Measurements from ENCODE around the gene OR2B2.
"Not testable (repeated sequence)": the region's sequence is repeated elsewhere in the genome, so short reads cannot be mapped to it uniquely, and the experiment has no call there.

Gene OR2B2

GRCh38 chr6:27911956-27912446 is at the start of gene OR2B2:
TSS of gene OR2B2 (minus strand) at chr6:27912396. CDS start at chr6:27912319, 77 bp downstream.
- ChIA-PET CTCF (no interaction called here), POLR2A (interaction anchor here (1.6 to 1.8 kb wide), 2 partner anchors 19 kb away, joined by 5 read pairs; a partner anchor contains a TSS)
- DNase-seq (ENCODE audit: extremely low spot score), result no peak
- TF ChIP-seq FOXM1 (IDR thresholded peaks at IDR 0.05; ENCODE audit: borderline replicate concordance) (no peak), ELF4 (IDR thresholded peaks at IDR 0.05) (no peak), SP1 (IDR thresholded peaks at IDR 0.05) (no peak), CTBP1 (IDR thresholded peaks at IDR 0.05; ENCODE audit: borderline replicate concordance) (no peak), BHLHE40 (IDR thresholded peaks at IDR 0.05; ENCODE audit: borderline replicate concordance) (no peak)

- DNase-seq (ENCODE audit: extremely low spot score), result no peak
- POLR2A ChIA-PET, result no interaction called here
- CTCF ChIA-PET, result no interaction called here
- TF ChIP-seq LEF1 (IDR thresholded peaks at IDR 0.05; ENCODE audit: borderline replicate concordance), result no peak
Observed at GRCh38 chr6:27957516-27957915, 45.3 kb upstream of the OR2B2 start.

GRCh38 chr6:27956941-27957340 is 44.7 kb upstream of the OR2B2 start, which contains the start of gene OR2B6:
TSS of gene OR2B6 (plus strand) at chr6:27957241. CDS start at chr6:27957241, 0 bp downstream.
- DNase-seq (ENCODE audit: extremely low spot score), result no peak

GRCh38 chr6:27951040-27951439 is 38.8 kb upstream of the OR2B2 start:
- TF ChIP-seq L3MBTL2 (conservative IDR thresholded peaks at IDR 0.05) (no peak), LEF1 (IDR thresholded peaks at IDR 0.05; ENCODE audit: borderline replicate concordance) (no peak), FOXK2 (IDR thresholded peaks at IDR 0.05) (no peak), ELF4 (IDR thresholded peaks at IDR 0.05) (no peak), ARNT (IDR thresholded peaks at IDR 0.05) (no peak), BHLHE40 (IDR thresholded peaks at IDR 0.05; ENCODE audit: borderline replicate concordance) (no peak), NFRKB (IDR thresholded peaks at IDR 0.05) (no peak), FOXA1 (IDR thresholded peaks at IDR 0.05) (no peak), HDGF (IDR thresholded peaks at IDR 0.05; ENCODE audit: borderline replicate concordance) (no peak), SP1 (IDR thresholded peaks at IDR 0.05) (no peak), FOXM1 (IDR thresholded peaks at IDR 0.05; ENCODE audit: borderline replicate concordance) (no peak), TARDBP (IDR thresholded peaks at IDR 0.05) (no peak), SUZ12 (IDR thresholded peaks at IDR 0.05) (no peak), ZNF384 (IDR thresholded peaks at IDR 0.05) (no peak), CTBP1 (IDR thresholded peaks at IDR 0.05; ENCODE audit: borderline replicate concordance) (no peak), PKNOX1 (IDR thresholded peaks at IDR 0.05) (no peak)
- ChIA-PET POLR2A (no interaction called here), CTCF (no interaction called here)
- DNase-seq (ENCODE audit: extremely low spot score), result no peak

More at GRCh38 chr6:27956941-27957340, 44.7 kb upstream of the OR2B2 start, which contains the start of gene OR2B6:
- POLR2A ChIA-PET, result no interaction called here
- CTCF ChIA-PET, result no interaction called here
- TF ChIP-seq LEF1 (IDR thresholded peaks at IDR 0.05; ENCODE audit: borderline replicate concordance) (no peak), ZNF384 (IDR thresholded peaks at IDR 0.05) (no peak), ARNT (IDR thresholded peaks at IDR 0.05) (no peak), FOXA1 (IDR thresholded peaks at IDR 0.05) (no peak), PKNOX1 (IDR thresholded peaks at IDR 0.05) (no peak), HDGF (IDR thresholded peaks at IDR 0.05; ENCODE audit: borderline replicate concordance) (no peak), FOXM1 (IDR thresholded peaks at IDR 0.05; ENCODE audit: borderline replicate concordance) (no peak), BHLHE40 (IDR thresholded peaks at IDR 0.05; ENCODE audit: borderline replicate concordance) (no peak), FOXK2 (IDR thresholded peaks at IDR 0.05) (no peak), TARDBP (IDR thresholded peaks at IDR 0.05) (no peak), ELF4 (IDR thresholded peaks at IDR 0.05) (no peak), NFRKB (IDR thresholded peaks at IDR 0.05) (no peak), CTBP1 (IDR thresholded peaks at IDR 0.05; ENCODE audit: borderline replicate concordance) (no peak), SP1 (IDR thresholded peaks at IDR 0.05) (no peak), L3MBTL2 (conservative IDR thresholded peaks at IDR 0.05) (no peak), SUZ12 (IDR thresholded peaks at IDR 0.05) (no peak)

GRCh38 chr6:27948237-27948636 is 36.0 kb upstream of the OR2B2 start:
- CTCF ChIA-PET, result no interaction called here
- TF ChIP-seq CTBP1 (IDR thresholded peaks at IDR 0.05; ENCODE audit: borderline replicate concordance) (no peak), L3MBTL2 (conservative IDR thresholded peaks at IDR 0.05) (no peak), LEF1 (IDR thresholded peaks at IDR 0.05; ENCODE audit: borderline replicate concordance) (no peak), HDGF (IDR thresholded peaks at IDR 0.05; ENCODE audit: borderline replicate concordance) (no peak), BHLHE40 (IDR thresholded peaks at IDR 0.05; ENCODE audit: borderline replicate concordance) (no peak), ZNF384 (IDR thresholded peaks at IDR 0.05) (no peak), TARDBP (IDR thresholded peaks at IDR 0.05) (no peak), ELF4 (IDR thresholded peaks at IDR 0.05) (no peak), SP1 (IDR thresholded peaks at IDR 0.05) (no peak), SUZ12 (IDR thresholded peaks at IDR 0.05) (no peak), FOXA1 (IDR thresholded peaks at IDR 0.05) (no peak), FOXM1 (IDR thresholded peaks at IDR 0.05; ENCODE audit: borderline replicate concordance) (no peak), ARNT (IDR thresholded peaks at IDR 0.05) (no peak), NFRKB (IDR thresholded peaks at IDR 0.05) (no peak), PKNOX1 (IDR thresholded peaks at IDR 0.05) (no peak), FOXK2 (IDR thresholded peaks at IDR 0.05) (no peak)
- POLR2A ChIA-PET, result no interaction called here
- no peak for DNase-seq (ENCODE audit: extremely low spot score)

GRCh38 chr6:27943072-27943471 is 30.9 kb upstream of the OR2B2 start:
- not testable (repeated sequence) for DNase-seq (ENCODE audit: extremely low spot score)

More at GRCh38 chr6:27943072-27943471, 30.9 kb upstream of the OR2B2 start:
- CTCF ChIA-PET, POLR2A ChIA-PET: not testable (repeated sequence)

Data from HEK293T (cell line).